Measurements from ENCODE around the gene GHRH. TPM values are rescaled to one million over a fixed set of nuclear protein-coding genes. Genes with fewer than 3 reads are reported as not detected.

The GHRH gene
- total RNA-seq, 1 experiment from 2014 or later: not detected

GRCh38 chr20:37243937-37244571 lies 17.6 kb downstream of the GHRH start:
- no peak overlapping the region for H2AFZ ChIP-seq (ENCODE audit: low read length)
- no peak overlapping the region for H3K9ac ChIP-seq (ENCODE audit: low read length)
- H3K36me3 ChIP-seq (ENCODE audit: insufficient read depth, low read length): peaks cover 33% of the 10 kb centered on the region; the same call in 1 of the 2 replicates
- no peaks in the 10 kb centered on the region for H3K9me3 ChIP-seq (ENCODE audit: low read length)
- no peaks in the 10 kb centered on the region for H3K27me3 ChIP-seq (ENCODE audit: low read length)
- no peak for DNase-seq
- H3K4me2 ChIP-seq (ENCODE audit: low read depth, low read length, poor library complexity, severe bottlenecking): no peak overlapping the region
- no peaks in the 10 kb centered on the region for H4K20me1 ChIP-seq (ENCODE audit: insufficient read depth, low read depth, low read length)
- no peaks in the 10 kb centered on the region for H3K9me2 ChIP-seq (replicated peaks; ENCODE audit: insufficient read depth, low read length)
- H3K4me3 ChIP-seq (ENCODE audit: low read length): no peak overlapping the region
- no peak overlapping the region for H3K27ac ChIP-seq (ENCODE audit: low read length)
- no peaks in the 10 kb centered on the region for H3K4me1 ChIP-seq (ENCODE audit: low read length)
- H3K79me2 ChIP-seq (ENCODE audit: low read length): no peaks in the 10 kb centered on the region

- Histone ChIP-seq H3K4me2 (ENCODE audit: low read depth, low read length, poor library complexity, severe bottlenecking) (no peak overlapping the region), H3K27ac (ENCODE audit: low read length) (no peak overlapping the region), H2AFZ (ENCODE audit: low read length) (no peak overlapping the region), H3K27me3 (ENCODE audit: low read length) (no peaks in the 10 kb centered on the region), H3K9me2 (replicated peaks; ENCODE audit: insufficient read depth, low read length) (no peaks in the 10 kb centered on the region), H3K36me3 (ENCODE audit: insufficient read depth, low read length) (peaks cover 41% of the 10 kb centered on the region; the same call in 1 of the 2 replicates), H3K9ac (ENCODE audit: low read length) (no peak overlapping the region), H4K20me1 (ENCODE audit: insufficient read depth, low read depth, low read length) (no peaks in the 10 kb centered on the region), H3K79me2 (ENCODE audit: low read length) (no peaks in the 10 kb centered on the region), H3K4me1 (ENCODE audit: low read length) (no peaks in the 10 kb centered on the region), H3K9me3 (ENCODE audit: low read length) (no peaks in the 10 kb centered on the region), H3K4me3 (ENCODE audit: low read length) (no peak overlapping the region)
- DNase-seq: no peak
These were observed 18.3 kb downstream of the GHRH start for GRCh38 chr20:37243076-37243936.

GRCh38 chr20:37242503-37242902 lies 19.1 kb downstream of the GHRH start:
- H3K27me3 ChIP-seq (ENCODE audit: low read length): no peaks in the 10 kb centered on the region
- no peaks in the 10 kb centered on the region for H3K4me1 ChIP-seq (ENCODE audit: low read length)
- H3K9ac ChIP-seq (ENCODE audit: low read length): no peak overlapping the region
- no peaks in the 10 kb centered on the region for H3K79me2 ChIP-seq (ENCODE audit: low read length)
- H3K9me3 ChIP-seq (ENCODE audit: low read length): no peaks in the 10 kb centered on the region
- H3K9me2 ChIP-seq (replicated peaks; ENCODE audit: insufficient read depth, low read length): no peaks in the 10 kb centered on the region
- no peak overlapping the region for H3K27ac ChIP-seq (ENCODE audit: low read length)
- no peak overlapping the region for H3K4me3 ChIP-seq (ENCODE audit: low read length)
- H3K36me3 ChIP-seq (ENCODE audit: insufficient read depth, low read length): peaks cover 45% of the 10 kb centered on the region; the same call in 1 of the 2 replicates
- no peak overlapping the region for H3K4me2 ChIP-seq (ENCODE audit: low read depth, low read length, poor library complexity, severe bottlenecking)
- H2AFZ ChIP-seq (ENCODE audit: low read length): no peak overlapping the region
- no peak for DNase-seq
- no peaks in the 10 kb centered on the region for H4K20me1 ChIP-seq (ENCODE audit: insufficient read depth, low read depth, low read length)

GRCh38 chr20:37240337-37241067 lies 21.1 kb downstream of the GHRH start:
- no peak overlapping the region for H2AFZ ChIP-seq (ENCODE audit: low read length)
- no peaks in the 10 kb centered on the region for H3K9me2 ChIP-seq (replicated peaks; ENCODE audit: insufficient read depth, low read length)
- no peaks in the 10 kb centered on the region for H3K27me3 ChIP-seq (ENCODE audit: low read length)
- no peak overlapping the region for H3K27ac ChIP-seq (ENCODE audit: low read length)
- no peak overlapping the region for H3K4me2 ChIP-seq (ENCODE audit: low read depth, low read length, poor library complexity, severe bottlenecking)
- H4K20me1 ChIP-seq (ENCODE audit: insufficient read depth, low read depth, low read length): no peaks in the 10 kb centered on the region
- no peaks in the 10 kb centered on the region for H3K9me3 ChIP-seq (ENCODE audit: low read length)
- DNase-seq: no peak
- no peak overlapping the region for H3K4me3 ChIP-seq (ENCODE audit: low read length)
- no peaks in the 10 kb centered on the region for H3K79me2 ChIP-seq (ENCODE audit: low read length)
- peaks cover 58% of the 10 kb centered on the region; the same call in 1 of the 2 replicates for H3K36me3 ChIP-seq (ENCODE audit: insufficient read depth, low read length)
- H3K4me1 ChIP-seq (ENCODE audit: low read length): no peaks in the 10 kb centered on the region
- no peak overlapping the region for H3K9ac ChIP-seq (ENCODE audit: low read length)

- no peaks in the 10 kb centered on the region for H3K9me2 ChIP-seq (replicated peaks; ENCODE audit: insufficient read depth, low read length)
- no peak overlapping the region for H3K9ac ChIP-seq (ENCODE audit: low read length)
- no peak overlapping the region for H3K4me2 ChIP-seq (ENCODE audit: low read depth, low read length, poor library complexity, severe bottlenecking)
- H2AFZ ChIP-seq (ENCODE audit: low read length): no peak overlapping the region
- H4K20me1 ChIP-seq (ENCODE audit: insufficient read depth, low read depth, low read length): no peaks in the 10 kb centered on the region
- H3K4me1 ChIP-seq (ENCODE audit: low read length): no peaks in the 10 kb centered on the region
- no peak overlapping the region for H3K4me3 ChIP-seq (ENCODE audit: low read length)
- no peak for DNase-seq
- no peak overlapping the region for H3K27ac ChIP-seq (ENCODE audit: low read length)
- H3K36me3 ChIP-seq (ENCODE audit: insufficient read depth, low read length): peaks cover 65% of the 10 kb centered on the region; the same call in 1 of the 2 replicates
- no peaks in the 10 kb centered on the region for H3K27me3 ChIP-seq (ENCODE audit: low read length)
- no peaks in the 10 kb centered on the region for H3K9me3 ChIP-seq (ENCODE audit: low read length)
- H3K79me2 ChIP-seq (ENCODE audit: low read length): no peaks in the 10 kb centered on the region
These were observed 22.6 kb downstream of the GHRH start for GRCh38 chr20:37238935-37239451.

- Histone ChIP-seq H3K4me3 (ENCODE audit: low read length) (no peak overlapping the region), H3K36me3 (ENCODE audit: insufficient read depth, low read length) (peaks cover 66% of the 10 kb centered on the region; the same call in 1 of the 2 replicates)
These were observed 23.2 kb downstream of the GHRH start for GRCh38 chr20:37238426-37238825.

GRCh38 chr20:37237656-37238055 lies 24.0 kb downstream of the GHRH start:
- Histone ChIP-seq H3K27ac (ENCODE audit: low read length) (no peak overlapping the region), H3K27me3 (ENCODE audit: low read length) (no peaks in the 10 kb centered on the region), H3K4me1 (ENCODE audit: low read length) (no peaks in the 10 kb centered on the region), H3K79me2 (ENCODE audit: low read length) (no peaks in the 10 kb centered on the region), H3K4me3 (ENCODE audit: low read length) (no peak overlapping the region), H3K4me2 (ENCODE audit: low read depth, low read length, poor library complexity, severe bottlenecking) (no peak overlapping the region), H3K9ac (ENCODE audit: low read length) (no peak overlapping the region), H3K9me2 (replicated peaks; ENCODE audit: insufficient read depth, low read length) (no peaks in the 10 kb centered on the region), H3K9me3 (ENCODE audit: low read length) (no peaks in the 10 kb centered on the region), H2AFZ (ENCODE audit: low read length) (no peak overlapping the region), H3K36me3 (ENCODE audit: insufficient read depth, low read length) (peaks cover 70% of the 10 kb centered on the region; the same call in 1 of the 2 replicates), H4K20me1 (ENCODE audit: insufficient read depth, low read depth, low read length) (no peaks in the 10 kb centered on the region)
- DNase-seq: no peak

More at GRCh38 chr20:37238426-37238825, 23.2 kb downstream of the GHRH start:
- Histone ChIP-seq H3K4me1 (ENCODE audit: low read length) (no peaks in the 10 kb centered on the region), H3K9ac (ENCODE audit: low read length) (no peak overlapping the region), H3K4me2 (ENCODE audit: low read depth, low read length, poor library complexity, severe bottlenecking) (no peak overlapping the region), H3K9me3 (ENCODE audit: low read length) (no peaks in the 10 kb centered on the region), H3K27me3 (ENCODE audit: low read length) (no peaks in the 10 kb centered on the region), H3K27ac (ENCODE audit: low read length) (no peak overlapping the region), H3K79me2 (ENCODE audit: low read length) (no peaks in the 10 kb centered on the region), H4K20me1 (ENCODE audit: insufficient read depth, low read depth, low read length) (no peaks in the 10 kb centered on the region), H2AFZ (ENCODE audit: low read length) (no peak overlapping the region), H3K9me2 (replicated peaks; ENCODE audit: insufficient read depth, low read length) (no peaks in the 10 kb centered on the region)
- DNase-seq: no peak
